OCI-M2 (cell line): ENCODE results near the gene HES7.
"Not testable (repeated sequence)": the region's sequence is repeated elsewhere in the genome, so short reads cannot be mapped to it uniquely, and the experiment has no call there.

Source experiments
- DNase-seq: peaks from one replicate; lab custom pipeline; 2025; ENCODE audit not compliant: unreplicated experiment; lab: John Stamatoyannopoulos, UW

HES7 gene

DNA sequence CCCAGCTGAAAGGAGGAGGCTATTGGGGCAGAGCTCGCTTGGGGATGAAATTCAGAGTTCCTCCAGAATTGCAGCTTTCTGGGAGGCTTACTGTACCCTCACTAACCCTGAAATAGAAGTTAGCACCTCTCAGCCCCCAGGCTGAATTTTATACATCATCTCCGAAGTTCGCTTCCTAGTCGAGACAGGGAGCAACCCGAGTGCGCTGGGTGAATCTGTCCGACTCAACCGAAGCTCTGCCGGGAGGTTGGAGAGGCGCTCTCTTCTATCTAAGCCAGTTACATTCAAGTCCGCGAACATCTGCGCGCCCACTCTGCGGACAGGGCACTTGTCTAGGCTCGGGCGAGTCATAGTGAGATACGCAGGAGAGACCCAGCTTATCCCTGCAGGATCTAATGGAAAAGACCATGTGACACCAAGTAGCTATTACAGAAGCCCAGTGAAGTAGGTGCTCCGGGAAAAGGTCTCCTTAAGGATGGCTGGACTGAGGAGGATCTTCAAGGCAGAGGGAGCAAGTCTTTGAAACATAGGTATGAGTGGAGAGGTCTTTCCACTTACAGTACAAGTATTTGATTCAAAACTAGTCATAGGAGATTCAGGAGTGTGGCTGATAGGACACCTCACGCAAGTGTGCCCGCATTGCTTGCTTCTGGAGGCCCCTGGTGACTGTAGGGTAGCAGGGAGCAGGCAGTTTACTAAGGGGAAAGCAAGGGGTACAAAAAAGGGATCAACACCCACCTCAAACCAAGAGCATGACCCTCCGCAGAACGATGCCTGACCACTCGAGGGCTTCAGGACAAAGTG lies 646 bp upstream of the HES7 start:
- no peak for DNase-seq

DNA sequence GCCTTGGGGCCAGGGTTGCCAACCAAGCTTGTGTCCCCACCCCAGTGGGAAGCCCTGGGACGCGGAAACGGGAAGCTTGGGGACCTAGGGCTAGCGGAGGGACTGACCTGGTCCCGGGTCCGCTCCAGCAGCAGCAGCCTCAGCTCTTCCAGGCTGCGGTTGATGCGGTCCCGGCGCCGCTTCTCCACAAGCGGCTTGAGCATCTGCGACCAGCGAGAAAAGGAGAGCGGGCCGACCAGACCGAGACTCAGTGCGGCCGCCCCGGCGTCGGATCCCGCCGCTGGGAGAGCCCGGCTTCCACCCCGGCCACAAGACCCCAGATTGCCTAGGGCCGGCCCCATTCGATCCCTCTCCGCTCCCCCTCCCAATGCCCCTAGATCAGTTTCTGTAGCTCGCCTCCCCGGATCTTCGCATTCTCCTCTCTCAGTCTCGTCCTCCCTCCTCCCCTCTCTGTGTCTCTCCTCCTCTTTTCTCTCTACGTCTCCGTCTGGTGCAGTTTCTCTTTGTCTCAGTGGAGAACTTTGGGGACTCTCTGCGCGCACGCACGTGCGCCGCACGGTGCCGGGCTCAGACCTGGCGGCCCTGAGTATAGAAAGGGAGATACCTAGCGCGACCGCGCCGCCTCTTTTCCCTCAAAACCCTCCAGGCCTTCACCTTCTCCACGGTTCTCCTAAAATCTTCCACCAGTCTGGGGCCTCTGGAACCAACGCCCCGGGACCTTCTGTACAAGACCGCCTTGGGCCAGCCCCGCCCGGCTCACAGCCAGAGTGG lies 797 bp downstream of the HES7 start:
- DNase-seq = no peak

GRCh38 chr17:8122422-8122923 lies 1.4 kb downstream of the HES7 start:
- DNase-seq = no peak

DNA sequence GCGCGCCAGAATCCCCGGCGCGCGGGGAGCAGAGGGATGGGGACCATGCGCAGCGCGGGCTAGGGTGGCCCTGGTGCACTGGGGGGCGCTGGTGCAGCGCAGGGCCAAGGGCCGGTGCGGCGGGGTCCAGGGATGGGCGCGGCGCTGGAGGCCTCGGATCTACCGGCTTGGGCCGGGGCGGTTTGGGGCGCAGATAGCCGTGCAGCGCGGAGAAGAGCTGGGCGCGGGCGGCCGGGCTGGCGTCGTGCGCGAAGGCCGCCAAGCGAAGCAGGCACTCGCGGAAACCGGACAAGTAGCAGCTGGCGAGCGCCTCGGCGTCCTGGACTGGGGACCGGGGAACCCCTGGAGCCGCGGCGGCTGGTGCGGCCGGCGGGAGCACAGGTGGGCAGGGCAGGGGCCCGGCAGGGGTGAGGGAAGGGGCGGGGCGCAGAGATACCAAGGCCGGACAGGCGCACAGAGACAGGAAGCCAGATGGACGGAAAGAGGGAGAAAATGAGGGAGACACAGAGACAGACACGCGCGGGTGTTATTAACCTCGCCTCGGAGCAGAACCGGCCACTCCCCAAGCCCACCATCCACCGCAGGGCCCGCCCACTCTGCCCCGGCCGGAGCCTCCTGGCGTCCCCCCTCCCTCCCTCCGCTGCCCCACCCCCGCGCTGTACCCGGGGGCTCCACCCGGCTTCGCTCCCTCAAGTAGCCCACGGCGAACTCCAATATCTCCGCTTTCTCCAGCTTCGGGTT lies 2.1 kb downstream of the HES7 start:
- DNase-seq = no peak

DNA sequence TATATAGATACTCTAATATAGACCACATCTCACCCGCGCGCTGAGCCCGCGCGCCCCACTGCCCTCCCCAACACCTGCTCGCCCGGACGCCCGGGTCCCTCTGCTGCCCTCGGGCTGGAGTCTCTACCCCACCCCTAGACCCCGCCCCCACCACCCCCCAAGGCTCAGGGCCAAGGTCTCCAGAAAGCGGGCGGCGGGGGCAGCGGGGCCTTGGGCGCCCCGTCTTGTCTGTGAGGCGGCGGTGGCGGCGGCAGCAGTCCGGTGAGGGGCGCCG lies 2.6 kb downstream of the HES7 start:
- no peak for DNase-seq

DNA sequence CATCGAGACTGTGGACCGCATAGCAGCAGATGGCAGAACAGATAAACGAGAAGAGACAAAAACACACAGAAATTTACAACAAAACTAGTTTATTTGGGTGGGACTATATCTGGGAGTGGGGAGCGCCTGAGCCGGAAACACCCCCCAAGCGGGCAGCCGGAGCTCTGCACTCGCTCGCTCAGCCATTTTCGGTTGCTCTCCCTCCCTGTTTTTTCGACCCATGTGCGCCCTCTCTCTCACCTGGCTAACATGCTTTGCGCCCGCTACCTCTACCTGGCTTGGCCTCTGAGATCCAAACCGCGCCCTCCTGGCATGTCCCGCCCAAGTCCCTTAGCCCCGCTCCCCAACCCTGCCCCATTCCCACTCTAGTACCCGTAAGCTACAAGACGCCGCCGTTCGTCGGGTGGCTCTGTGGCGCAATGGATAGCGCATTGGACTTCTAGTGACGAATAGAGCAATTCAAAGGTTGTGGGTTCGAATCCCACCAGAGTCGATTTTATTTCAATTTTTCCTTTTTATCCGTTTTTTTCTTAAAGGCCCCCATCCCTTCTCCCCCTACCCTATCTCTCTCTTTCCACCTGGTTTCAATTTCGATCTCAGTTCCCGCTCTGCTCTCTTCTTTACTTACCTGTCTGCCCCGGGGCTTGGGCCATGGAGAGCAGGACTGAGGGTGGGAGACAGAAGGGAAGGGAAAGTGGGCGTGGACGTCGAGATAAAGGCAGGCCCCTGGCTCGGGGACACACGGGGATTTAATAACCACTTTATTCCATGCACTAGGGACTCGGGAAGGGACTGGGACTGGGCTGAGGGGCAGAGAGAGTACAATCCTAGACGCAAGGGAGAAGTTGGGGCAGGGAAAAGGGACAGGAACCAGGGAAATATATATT lies 3.1 kb downstream of the HES7 start:
- no peak for DNase-seq

DNA sequence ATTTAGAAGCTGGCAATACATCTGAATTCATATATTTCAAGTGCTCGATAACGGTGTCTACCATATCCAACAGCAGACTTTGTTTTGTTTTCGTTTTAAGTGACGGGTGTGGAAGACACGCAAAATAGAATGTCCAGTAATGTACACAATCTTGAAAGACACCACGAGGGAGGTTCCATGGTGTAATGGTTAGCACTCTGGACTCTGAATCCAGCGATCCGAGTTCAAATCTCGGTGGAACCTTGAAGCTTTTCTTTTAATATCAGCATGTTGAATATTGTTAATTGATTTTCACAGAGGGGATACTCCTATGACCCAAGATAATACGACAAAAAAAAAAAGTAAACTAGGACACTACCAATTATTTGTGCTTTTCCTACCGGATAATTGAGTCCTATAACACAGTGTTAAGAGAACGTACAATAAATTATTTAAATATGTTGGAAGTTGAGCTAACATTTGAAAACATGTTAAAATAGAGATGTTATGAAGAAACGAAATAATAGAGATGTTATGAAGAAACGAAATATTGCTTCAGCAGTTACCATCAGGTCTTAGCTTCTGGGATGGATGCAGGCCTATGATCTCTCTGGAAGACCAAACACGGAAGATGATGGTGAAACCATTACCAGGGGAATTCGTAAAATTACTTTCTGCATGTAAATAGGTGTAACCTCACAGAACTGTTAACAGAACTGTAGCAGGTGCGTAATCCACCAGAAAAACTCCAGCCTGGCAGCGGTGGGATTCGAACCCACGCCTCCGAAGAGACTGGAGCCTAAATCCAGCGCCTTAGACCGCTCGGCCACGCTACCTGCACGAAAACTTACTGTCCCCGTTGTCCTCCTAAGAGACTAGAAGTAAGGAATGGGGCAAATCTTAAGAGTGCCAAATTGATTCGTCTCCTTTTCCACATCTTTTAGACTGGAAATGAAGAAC lies 4.1 kb downstream of the HES7 start:
- DNase-seq = peak; percentile 80

DNA sequence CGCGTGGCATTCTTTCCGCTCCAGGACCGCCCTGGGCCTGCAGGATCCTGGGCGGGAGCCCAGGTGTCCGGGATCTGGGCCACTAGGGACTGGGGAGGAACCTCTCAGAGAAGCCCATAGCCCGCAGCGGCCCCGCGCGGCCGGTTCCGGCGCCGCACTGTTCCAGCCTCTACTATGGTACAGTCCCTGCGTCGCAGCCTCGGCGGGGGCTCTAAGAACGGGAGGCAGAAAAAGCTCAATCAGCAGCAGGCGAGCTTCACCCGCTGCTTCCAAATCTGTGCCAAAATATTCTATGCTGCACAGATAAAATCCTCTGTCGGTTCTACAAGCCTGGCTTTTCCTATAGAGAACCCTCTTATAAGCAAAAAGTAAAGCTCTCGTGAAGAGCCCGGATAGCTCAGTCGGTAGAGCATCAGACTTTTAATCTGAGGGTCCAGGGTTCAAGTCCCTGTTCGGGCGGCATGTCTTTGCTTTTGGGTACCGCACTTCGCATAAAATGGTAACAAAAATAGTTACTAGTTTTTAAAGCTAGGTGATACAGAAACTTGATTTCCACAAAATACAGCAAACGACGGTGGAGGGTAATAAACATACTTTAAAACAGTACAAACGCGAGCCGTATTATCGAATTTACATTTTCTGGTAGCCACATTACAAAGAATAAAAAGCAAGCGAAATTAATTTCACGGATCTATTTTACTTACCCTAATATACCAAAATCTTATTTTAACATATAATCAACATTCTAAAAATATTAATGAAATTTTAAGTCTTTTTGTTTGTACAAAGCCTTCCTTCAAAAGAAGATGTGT lies 4.9 kb downstream of the HES7 start:
- DNase-seq = peak; percentile 94

- no peak for DNase-seq
Observed at GRCh38 chr17:8117980-8118768, 5.7 kb downstream of the HES7 start, which contains the start of gene ALOXE3. ALOXE3 (minus strand) TSS chr17:8118514; CDS start chr17:8117990, 524 bp downstream.

DNA sequence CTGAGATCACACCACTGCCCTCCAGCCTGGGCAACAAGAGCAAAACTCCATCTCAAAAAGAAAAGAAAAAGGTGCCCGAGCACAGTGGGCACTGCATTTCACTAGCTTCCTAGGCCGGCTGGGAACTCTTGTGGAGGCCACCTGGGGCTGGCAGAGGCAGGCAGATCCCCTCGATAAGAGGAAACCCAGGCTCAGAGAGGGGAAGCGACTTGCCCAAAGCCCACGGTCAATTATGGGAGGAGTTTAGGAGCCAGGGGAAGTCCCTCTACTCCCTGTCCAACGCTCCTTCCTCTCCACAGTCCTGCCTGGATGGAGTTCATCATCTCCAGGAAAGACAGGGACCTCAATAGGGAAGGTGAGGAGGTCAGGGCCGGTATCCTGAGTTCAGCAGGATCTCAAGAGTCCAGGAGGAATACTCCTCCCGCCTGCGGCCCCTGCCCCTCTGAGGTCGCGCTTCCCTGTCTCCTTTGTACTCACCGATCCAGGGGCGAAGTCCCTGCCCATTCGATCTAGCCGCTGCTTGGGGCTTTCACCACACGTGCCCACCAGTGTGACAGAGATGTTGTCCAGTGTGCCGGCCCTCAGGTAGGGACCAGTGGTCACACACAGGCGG lies 6.4 kb downstream of the HES7 start:
- DNase-seq = no peak

- DNase-seq = no peak
Observed at GRCh38 chr17:8116776-8117175, 7.1 kb downstream of the HES7 start.

DNA sequence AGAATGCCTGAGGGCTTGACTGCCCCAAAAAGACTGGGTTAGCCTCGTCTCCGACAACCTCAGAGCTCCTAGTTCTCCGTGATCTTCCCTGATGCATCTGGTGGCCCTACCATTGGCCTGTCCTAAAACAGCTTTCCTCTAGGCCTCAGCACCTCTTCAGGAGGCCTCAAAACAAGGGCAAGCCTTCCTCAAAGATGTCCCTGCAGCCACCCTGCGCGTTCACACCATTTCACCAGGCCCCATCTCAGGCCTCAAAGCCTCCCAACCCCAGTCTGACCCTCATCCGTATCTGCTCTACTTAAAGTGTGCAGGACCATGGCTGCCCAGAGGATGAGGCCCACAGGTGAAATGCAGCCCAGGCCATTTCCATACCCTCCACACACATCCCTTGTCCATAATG lies 13.0 kb downstream of the HES7 start:
- DNase-seq = no peak

GRCh38 chr17:8110456-8110804 lies 13.5 kb downstream of the HES7 start:
- DNase-seq = no peak

DNA sequence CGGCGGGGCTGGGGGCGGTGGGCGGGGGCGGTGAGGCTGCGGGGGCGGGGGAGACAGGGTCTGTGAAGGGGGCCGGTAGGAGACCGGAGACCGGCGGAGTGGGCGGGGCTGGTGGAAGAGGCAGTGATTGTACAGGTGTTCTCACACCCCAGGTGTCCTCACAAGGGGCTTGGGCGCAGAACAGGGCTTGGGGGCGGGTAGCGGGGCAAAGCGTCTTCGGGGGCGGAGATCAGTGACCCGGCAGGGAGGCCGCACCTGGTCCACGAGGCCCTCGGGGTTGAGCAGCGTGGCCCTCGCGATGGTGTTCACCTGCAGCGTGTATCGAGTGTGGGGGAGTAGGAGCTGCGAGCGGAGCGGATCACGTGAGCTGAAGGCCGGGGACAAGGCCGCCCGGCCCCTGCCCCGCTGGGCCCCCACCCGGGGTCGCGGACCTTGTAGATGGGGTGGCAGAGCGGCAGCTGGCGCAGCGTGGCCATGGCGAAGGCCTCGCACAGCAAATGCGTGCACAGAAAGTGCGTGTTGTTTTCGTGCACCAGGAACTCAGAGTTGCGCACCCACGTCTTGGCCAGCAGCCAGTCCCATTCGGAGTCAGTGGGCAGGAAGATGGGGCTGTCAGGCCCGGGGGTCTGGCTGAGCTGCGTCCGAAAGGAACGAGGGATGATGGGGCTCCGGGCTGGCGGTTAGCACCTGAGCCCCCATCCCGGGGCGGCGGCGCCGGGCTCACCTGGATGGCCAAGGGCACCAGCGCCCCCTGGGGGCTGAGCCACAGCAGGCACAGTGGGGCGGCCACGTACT lies 14.0 kb downstream of the HES7 start:
- DNase-seq = no peak

- no peak for DNase-seq
Observed at GRCh38 chr17:8108972-8109660, 14.8 kb downstream of the HES7 start.

DNA sequence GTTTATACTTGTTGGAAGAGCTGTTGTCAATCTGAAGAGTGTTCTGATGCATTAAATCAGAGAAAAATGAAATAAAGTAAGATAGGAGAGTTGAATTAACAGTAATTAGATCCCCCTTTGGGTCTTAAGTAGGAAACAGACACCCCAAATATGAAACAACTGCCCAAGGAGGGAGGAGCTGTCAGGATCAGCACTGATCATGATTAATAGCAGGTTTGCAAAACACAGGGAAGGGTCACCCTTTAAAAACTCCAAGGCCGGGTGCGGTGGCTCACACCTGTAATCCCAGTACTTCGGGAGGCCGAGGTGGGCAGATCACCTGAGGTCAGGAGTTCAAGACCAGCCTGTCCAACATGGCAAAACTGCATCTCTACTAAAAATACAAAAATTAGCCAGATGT lies 16.9 kb downstream of the HES7 start:
- not testable (repeated sequence) for DNase-seq
